Measurements from ENCODE around the gene LXN.
"Not testable (repeated sequence)": the region's sequence is repeated elsewhere in the genome, so short reads cannot be mapped to it uniquely, and the experiment has no call there.

LXN gene, protein sequence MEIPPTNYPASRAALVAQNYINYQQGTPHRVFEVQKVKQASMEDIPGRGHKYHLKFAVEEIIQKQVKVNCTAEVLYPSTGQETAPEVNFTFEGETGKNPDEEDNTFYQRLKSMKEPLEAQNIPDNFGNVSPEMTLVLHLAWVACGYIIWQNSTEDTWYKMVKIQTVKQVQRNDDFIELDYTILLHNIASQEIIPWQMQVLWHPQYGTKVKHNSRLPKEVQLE
- total RNA-seq: 4.4 to 6.8 (median 5.4) reads per million in 4 experiments

DNA sequence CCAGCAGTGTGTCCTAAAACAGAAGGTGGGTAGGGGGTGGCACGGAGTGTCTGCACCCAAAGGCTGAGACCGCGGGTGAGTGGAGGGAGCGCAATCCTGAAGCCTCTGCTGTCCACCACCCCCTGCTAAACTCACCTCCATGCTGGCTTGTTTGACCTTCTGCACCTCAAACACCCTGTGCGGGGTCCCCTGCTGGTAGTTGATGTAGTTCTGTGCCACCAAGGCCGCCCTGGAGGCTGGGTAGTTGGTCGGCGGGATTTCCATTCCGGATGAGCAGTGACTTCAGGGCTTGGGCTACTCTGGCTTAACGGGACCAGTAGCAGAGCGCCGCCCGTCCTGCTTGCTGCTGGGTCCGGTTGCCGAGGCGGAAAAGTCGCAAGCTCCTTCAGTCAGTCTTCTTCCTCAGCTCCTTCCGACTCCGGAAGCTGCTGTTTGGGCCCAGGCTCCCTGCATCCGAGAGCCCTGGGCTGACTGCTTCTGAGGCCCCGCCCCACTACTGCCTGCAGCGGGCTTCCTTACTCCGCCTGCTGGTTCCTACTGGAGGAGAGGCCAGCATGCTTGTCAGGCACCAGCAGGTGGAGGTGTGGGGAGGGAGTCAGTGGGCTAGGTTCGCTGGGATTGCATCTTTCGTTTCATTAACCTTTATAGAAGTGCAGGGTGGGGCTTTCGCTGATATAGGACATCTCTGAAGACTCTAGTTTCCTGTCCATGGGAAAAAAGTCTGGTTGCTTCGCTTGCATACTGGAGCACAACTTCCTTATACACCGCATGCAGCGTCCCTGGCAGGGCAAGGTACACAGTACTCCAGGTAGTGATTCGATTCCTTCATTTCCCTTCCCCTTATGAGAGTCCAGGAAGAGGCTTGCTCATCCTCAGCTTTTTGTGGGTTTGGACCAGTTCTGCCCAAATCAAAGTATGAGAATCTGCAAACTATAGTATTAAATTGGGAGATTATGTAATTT, at the start of gene LXN:
LXN (minus strand) TSS at position 434 of the 962 bp plus-strand sequence; CDS start at position 264, 170 bp downstream.
- peak; percentile 67 for DNase-seq

DNA sequence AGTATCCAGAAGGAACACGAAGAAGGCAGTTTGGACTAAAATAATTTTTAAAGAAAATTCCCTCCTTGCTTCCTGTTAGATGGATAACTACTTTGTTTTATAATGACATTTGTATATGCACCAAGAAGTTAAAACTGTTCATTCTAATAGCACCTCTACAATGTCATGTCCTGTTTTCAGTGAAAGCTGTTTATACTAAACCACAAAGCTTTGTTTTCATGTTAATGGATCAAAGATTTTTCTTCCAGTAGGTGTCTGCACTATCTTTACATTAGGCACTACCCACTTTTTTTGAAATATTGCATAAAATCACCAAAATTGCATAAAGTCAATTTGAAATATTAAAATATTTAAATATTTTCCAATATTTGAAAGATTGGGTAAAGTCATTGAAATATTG, 49.7 kb upstream of the LXN start:
- DNase-seq: no peak

DNA sequence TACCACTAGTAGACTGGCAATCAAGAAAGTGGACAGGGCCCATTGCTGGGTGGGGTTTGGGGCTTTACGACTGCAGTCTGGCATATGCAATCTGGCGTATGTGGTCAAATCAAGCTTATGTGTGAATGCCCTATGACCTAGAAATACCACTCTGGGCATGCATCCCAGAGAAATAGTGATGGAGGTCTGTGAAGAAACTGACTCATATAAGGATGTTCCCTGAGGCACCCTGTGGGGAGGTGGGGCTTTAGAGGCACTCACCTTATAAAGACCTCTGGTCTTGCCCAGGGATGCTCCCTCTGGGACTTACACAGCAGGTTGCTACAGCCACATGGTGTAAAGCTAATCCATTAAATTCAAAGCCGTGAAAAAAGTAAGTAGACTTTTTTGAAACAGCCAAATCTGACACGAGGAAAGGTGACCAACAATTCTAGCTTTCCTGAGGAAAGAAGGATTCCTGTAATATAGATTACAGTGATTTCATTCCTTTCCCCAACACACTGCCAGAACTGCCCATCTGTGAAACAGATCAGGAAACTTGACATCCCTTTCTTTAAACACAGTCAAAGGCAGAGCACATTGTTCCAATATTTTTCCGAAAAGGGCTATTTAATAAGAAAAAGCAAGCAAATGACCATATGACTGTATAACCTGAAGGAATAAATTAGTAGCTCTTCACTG, 46.2 kb upstream of the LXN start:
- DNase-seq: no peak

DNA sequence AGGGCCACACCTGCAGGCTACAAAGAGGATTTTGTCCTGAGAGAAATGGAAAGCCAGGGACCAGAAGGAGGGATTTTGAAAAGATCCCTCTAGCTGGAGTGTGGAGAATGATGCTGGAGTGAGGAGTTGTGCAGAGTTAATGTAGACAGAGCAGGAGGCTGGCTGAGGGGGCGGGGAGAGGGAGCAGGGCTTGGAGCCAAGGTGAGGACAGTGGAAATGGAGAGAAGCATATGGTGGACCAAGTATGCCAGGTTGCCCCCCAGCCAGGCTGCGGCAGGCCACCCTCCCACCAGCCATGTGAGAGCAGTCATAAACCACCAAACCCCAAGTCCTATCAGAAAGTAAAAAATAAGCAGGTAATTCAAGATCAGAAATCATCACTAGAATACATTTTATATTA, 45.1 kb upstream of the LXN start:
- DNase-seq: no peak

DNA sequence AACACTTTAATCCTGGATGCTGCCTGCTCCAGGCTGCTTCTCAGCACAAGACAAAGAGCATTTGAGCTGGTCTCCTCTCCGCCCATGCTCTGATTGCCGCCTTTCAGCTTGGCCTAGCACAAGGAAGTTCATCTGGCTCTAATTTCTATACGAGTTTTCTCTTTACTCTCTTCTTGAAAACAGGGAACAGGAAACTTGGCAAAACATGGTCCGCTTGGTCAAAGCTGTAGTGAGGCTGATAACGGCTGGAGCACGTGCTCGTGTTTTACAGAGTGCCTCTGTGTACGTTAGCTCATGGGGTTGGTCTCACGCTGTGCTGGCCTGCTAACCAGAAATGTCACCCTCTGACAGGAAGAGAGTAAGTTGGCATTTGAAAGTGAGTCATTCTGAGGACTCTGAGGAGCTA, 40.6 kb upstream of the LXN start:
- DNase-seq: no peak

DNA sequence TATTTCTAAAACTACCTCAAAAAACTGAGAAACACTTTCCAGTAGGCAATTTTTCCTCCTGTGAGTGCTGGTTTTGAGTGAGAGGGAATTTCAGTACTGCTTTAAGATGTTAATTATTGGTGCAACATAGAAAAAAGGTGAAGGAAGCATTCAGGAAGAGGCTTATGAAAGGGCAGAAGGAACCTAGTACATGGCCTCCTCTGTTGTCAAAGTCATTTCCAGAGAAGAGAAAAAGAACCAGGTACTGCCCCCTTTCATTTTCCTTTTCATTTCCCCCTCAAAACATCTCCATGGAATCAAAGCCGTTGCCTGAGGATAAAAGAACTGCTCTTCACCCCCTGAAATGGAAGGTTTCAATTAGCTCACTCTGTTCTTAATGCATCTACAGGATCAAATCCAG, 40.0 kb upstream of the LXN start:
- DNase-seq: no peak

DNA sequence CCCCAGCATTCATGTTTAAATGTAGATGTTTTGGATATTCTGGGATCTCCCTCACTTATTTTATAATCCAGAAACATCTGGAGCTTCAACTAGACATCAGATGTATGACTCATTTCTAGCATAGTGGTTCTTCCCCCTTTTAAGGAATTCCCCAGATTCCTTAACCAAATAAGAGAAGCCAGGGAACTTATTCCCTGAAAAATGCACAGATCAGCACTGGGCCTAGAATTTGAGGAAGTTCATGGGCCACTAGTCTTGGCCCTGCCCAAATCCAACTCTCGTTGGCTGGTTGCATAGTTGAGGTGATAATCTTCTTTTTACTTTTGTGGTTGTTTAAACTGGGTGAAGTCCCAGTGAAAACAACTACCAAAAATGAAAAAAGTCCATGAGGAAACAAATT, 39.4 kb upstream of the LXN start:
- no peak for DNase-seq

DNA sequence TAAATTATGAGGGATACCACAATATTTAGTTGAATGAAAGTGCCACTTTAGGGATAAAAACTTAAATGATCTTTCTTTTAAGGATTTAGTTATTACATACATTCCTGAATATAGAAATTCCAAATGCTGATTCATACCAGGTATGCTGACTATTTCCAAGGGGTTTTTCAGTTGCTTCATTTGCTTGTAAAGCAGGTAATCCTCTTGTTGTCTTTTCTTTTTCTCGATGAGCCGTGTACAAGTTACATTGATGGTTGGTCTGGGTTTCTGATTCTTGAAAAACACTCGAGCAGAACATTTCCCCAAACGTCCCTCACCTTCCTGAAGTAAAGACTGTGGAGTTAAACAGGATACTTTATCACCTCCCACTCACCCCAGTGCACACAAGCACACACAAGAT, 38.2 kb upstream of the LXN start:
- no peak for DNase-seq

DNA sequence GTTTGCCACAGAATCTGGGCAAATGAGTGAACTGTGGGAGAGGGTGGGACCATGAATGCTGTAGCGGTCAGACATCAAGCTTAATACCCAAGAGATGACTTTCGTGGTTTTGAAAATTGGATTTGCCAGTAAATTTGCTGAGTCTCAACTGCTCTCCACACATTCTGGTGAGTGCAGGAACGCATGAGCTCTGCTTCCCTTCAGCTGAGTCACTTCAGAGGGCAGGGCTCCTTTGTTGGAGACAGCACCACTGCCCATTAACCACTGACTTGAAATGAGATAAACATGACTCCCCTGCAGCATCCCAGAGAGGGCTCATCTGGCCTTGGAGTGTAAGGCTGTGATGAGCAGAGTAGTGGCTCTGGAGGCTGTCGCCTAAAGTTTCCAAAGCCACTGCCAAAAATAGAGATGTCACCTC, 37.2 kb upstream of the LXN start:
- no peak for DNase-seq

DNA sequence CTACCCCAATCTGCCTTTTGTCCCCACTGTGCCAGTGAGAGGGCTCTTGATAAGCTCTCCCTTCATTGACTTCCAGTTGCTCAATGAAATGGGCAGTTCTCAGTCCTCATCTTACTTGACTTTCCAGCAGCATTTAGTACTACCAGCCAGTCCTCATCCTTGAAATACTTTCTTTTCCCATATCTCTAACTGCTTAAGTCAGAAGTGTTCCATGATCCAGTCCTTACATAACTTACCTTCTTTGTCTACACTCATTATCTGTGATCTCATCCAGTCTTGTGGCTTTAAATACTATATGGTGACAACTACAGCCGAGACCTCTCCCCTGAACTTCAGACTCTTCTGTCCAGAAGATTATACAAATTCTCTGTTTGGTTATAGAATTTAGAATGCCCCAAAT, 31.1 kb upstream of the LXN start:
- no peak for DNase-seq

DNA sequence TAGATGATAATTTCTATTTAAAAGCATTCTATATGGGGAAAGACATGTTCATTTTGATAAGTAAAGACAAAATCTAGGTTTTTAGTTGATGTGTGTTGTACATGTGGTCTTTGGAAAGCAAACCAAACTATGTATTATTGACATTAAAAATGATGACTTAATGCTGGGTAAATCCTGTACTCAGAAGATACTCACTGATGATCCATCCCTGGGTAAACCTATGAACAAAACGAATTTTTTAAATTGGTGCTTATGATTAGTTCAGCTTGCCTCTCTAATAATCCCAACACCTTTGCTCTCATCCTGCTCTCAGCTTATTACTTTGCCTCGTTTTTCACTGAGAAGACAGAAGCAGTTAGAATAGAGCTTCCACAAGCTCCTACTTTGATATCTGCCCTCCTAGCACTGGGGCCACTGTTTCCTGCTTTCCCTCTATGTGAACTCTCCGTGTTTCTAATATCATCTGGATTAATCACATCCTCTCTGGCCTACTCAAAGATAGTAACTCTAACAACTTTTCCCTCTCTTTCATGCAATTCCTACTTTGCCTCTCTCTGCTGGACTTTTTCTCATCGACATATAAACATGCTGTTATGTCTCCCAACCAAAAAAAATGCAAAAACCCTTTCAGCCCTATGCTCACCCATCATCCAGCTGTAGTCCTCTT, 30.5 kb upstream of the LXN start:
- DNase-seq: no peak

DNA sequence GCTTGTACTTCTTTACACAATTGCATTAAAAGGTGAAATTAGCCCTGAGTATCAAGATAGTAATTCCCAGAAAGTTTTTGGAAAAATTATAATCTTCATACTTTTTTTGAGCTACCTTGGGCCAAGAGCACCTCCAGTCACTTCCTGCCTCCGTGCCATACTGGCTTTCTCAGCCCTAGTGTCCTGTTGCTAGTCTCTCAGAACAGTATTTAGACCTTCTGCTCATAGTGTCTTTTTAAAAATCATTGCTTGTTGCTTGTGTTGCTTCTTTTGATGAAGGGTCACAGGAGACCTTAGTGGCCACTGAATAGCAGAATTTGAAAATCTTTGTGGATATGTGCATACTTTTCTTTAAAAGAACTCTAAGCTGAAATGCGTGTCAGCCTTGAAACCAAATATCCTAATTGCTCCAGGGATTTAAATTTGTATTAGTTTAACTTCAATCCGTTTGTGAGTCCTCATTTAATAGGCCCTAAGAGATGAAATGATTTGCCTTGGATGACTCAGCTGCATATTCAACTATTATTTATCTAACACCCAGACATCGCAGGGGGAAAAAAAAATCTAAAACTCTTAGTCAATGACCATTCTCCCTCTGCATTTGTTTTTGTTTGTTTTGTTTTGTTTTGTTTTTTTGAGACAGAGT, 29.1 kb upstream of the LXN start:
- no peak for DNase-seq

DNA sequence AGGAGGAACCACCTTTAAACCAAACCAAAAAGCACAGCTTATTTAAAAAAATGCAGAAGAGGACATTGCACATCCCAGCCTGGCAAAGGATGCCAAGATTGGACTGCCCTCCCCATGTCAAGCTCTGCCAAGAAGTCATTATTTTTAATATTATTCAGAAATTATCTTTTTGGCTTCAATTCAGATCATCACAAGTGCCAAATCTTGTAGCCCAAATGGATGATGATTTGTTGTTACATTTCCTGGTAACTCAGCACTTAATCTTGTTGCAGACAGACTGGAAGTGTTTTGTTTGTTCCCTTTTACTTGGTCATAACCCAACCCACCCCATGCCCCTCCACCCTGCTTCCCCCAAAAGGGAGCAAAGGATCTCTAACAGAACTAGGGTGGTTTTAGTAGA, 28.1 kb upstream of the LXN start:
- DNase-seq: no peak

DNA sequence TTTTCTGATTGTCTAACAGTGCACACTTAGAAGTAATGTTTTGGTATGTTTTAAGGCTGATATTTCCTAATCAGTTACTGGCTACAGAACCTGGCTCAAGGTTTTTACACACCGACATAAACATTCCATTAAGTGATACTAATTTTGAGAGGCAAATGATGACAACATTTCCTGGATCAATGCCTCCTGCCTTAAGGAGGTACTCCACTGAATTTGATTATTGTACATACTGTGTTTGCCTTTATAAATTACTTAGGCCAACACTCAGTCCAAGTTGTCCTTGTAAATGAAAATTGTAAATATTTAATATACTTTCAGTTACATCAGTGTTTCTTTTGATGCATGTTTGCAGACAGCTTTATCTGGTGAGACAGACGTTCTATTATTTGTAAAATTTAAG, 24.2 kb upstream of the LXN start:
- DNase-seq: no peak

DNA sequence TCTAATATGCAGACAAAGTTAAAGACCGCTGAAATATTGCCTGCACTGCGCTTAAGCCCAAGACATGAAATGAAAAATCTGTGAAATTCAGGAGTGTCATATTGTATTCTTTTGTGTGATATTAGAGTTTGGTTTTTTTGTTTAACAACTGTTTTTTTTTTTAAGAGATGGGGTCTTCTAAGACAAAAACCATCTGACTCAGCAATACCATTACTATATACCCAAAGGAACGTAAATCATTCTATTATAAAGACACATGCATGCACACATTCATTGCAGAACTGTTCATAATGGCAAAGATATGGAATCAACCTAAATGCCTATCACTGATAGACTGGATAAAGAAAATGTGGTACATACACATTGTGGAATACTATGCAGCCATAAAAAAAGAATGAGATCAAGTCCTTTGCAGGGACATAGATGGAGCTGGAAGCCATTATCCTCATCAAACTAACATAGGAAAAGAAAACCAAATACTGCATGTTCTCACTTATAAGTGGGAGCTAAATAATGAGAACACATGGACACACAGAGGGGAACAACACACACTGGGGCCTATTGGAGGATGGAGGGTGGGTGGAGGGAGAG, 21.5 kb upstream of the LXN start:
- not testable (repeated sequence) for DNase-seq

DNA sequence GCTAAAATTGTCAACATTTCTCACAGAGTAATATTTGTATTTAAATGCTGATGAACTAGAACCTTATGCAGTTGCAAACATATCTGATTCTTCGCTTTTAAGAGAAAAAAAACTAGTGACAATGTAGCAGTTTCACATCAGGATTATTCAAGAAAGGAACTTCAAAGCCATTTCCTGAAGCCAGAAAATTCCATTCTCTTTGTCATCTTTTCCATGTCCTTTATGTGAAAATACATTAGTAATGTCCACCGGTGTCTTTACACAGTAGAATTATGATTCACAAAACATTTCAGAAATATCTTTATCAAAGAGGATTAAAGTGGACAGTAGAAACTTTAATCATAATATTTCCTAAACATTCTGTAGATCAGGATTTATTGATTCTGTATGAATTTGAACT, 12.7 kb upstream of the LXN start:
- DNase-seq: no peak

DNA sequence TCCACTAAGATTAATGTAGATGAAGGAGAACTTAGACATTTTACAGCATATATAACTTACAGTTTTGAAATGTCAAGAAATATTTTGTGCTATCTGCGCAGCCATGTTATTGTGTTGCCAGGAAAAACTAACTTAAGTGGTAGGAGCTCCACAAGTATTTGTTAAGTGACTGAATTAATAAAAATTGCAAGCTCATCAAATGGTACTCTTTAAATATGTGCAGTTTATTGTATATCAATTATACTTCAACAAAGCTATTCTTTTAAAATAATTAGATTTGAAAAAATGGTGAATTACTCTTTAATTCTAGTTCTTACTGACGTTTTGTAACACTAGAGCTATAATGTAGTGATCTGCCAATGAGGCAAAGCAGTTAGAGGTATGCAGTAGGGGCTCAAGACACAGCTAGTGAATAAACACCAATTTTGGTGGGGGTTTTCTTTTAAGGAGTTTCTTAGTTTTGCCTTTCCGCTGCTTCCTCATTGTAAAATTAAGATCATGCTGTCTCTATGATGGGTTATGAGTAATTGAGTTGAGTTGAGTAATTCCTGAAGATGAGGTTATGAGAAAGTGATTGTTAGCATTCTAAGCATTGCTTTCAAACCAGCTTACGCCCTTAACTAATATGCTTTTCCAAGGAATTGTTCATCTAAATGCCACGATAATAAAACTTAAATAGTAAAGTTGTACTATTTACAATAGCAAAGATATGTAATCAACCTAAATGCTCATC, 10.9 kb upstream of the LXN start:
- no peak for DNase-seq

DNA sequence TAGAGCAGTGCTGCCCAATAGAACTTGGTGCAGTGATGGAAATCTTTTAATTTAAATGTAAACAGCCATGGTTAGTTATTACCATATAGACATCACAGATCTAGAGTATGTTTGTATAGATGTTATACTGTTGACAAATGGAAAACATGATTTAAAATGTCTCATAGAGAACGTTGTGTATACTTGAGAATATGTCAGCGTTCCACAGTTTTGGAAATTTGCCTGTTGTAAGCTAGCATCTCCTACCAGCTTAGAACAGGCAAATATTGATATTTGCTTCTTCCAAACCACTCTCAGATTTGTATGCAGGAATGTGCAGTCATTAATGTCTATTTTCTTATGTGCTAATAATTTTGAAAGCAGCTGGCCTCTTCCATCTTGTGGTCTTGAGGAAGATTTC, 8.4 kb upstream of the LXN start:
- DNase-seq: no peak

DNA sequence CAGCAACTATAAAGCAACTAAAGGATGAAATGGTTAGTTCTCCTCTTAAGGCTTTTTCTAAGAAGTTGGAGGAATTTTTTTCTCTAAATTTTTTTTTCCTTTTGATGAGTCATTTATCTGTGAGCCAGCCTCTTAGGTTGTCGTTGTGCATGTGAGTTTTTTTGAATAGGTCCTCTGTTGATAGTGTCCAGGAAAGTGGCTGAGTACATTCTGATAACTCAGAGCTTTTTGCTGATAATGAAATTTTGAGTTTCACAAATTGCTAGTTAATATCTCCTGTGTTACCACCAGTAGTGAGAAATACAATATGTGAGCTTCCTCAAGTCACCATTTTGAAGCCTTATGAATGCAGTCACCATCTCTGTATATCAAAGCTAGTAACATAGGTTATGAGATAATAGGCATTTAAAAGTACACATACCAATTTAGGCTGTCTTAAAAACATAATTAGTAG, 7.1 kb upstream of the LXN start:
- DNase-seq: no peak

DNA sequence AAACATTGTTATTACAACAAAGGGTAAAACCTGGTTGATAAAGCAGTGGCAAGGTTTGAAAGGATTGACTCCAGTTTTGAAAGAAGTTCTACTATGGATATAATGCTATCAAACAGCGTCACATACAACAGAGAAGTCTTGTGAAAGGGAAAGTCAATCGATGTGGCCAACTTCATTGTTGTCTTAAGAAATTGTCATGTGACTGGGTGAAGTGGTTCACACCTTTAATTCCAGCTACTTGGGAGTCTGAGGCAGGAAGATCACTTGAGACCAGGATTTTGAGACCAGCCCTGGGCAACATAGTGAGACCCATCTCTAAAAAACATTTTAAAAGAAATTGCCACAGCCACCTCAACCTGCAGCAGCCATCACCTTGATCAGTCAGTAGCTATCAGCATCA, 6.2 kb upstream of the LXN start:
- no peak for DNase-seq

DNA sequence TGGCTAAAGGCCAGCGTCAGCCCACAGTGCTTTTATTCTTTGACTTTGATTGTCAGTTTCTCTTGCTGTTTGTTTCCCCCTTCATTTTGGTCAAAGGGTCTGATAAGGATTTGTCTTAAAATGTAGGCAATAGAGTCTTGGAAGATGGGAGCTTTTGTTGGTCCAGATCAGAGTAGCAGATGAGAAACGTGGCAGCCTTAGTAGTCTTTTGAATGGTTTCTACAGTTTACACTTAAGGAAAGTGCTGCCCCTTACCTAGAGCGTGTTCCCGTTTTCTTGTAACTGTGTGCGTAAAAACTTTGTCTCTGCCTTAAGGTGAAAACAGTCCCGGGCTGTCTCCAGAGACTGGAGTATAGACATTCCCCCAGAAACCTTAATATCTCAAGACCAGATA, 630 bp downstream of the LXN start:
- no peak for DNase-seq

Data from effector CD8-positive, alpha-beta T cell (primary cell).